LoVo (cell line): ENCODE data around the gene GRIK4.

Experiments
- DNase-seq: peaks from one replicate; pipeline ENCODE4 v3.0.0-alpha.2; 2016; ENCODE audit warnings: low spot score

The GRIK4 gene

DNA sequence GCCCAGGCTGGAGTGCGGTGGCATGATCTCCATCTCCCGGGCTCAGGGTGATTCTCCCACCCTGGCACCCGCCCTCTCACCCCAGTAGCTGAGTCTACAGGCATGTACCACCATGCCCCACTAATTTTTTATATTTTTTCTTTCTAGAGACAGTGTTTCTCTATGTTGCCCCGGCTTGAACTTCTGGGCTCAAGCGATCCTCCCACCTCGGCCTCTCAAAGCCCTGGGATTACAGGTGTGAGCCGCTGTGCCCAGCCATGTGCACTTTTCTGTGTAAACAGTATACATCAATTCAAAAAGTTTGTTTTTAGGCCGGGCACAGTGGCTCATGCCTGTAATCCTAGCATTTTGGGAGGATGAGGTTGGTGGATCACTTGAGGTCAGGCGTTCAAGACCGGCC is 14.7 kb downstream of the GRIK4 start:
- DNase-seq, result no peak

DNA sequence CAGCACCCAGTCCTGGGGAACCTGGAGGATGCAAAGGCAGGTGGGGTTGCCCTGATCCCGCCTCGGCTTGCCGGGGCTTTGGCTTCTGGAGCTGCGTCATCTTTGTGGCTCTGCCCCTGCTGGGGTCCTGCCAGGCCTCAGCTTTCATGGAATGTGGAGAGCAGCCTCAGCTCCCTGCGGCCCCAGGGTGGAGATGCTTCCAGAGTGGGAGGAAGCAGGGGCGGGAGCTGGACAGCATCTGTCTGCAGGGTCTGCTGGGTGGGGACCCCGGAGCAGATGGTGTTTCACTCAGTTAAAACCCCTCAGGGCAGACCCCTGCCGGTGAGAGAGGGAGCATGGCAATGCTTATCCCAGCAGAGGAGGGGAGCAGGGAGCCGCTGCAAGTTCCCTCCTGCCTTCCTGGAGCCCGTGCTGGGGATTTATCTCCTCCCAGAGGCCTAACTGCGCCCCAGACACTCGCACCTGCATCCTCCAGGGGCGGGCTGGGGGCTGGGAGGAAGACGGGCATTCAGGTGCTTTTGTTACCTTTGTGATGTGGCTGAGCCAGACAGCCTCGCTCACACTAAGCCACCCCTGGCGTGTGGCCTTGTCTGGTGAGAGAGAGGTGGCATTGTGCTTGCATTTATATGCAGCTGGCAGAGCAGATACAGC is 15.7 kb downstream of the GRIK4 start:
- DNase-seq, result no peak

DNA sequence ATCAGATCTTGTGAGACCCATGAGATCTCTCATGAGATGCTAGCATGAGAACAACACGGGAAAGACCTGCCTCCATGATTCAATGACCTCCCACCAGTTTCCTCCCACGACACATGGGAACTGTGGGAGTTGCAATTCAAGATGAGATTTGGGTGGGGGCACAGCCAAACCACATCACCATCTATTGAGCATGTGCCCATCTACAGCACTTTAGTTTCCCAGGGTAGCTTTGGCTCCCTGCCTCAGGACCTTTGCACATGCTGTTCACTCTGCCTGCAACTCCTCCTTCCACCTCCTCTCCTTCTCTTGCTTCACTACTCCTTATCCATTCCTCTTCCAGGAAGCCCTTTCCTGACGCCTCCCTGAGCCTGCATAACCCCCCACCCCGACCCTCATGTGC is 17.2 kb downstream of the GRIK4 start:
- DNase-seq, result no peak

DNA sequence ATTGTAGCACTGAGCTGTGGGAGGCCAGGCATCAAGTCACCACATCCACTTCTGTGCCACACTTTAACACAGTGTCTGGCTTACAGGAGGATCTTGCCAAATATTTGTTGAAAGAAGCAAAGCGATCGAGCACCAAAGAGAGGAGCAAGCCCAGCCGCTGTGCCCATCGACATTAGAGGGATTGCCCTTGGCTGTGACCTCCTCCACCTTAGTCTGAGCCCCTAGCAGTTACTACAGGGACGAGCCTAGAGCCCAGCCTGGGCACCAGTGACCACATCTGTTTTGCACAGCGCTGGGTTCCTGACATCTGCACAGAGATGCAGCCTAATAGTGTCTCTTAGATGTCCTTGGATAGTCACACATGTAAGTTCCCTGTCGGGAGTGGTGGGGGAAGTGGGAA is 17.7 kb downstream of the GRIK4 start:
- DNase-seq, result no peak

DNA sequence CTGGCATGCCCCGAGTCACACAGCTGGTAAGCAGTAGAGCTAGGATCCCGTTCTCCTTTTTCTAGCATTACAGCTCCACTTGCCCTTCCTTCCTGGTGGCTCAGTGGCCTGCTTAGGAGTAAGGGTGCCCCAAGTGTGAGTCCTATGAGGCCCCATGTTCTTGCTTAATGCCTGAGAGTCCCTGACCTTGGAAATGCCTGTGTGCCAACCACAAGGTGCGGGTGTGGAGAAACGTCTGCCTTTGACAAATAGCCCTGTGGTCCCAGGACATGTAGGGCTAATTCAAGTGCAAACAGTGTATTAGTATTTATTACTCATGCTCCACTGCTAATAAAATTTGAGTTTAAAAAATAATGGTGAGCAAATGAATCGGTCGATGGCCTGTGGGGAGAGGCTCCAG is 18.4 kb downstream of the GRIK4 start:
- DNase-seq, result no peak

DNA sequence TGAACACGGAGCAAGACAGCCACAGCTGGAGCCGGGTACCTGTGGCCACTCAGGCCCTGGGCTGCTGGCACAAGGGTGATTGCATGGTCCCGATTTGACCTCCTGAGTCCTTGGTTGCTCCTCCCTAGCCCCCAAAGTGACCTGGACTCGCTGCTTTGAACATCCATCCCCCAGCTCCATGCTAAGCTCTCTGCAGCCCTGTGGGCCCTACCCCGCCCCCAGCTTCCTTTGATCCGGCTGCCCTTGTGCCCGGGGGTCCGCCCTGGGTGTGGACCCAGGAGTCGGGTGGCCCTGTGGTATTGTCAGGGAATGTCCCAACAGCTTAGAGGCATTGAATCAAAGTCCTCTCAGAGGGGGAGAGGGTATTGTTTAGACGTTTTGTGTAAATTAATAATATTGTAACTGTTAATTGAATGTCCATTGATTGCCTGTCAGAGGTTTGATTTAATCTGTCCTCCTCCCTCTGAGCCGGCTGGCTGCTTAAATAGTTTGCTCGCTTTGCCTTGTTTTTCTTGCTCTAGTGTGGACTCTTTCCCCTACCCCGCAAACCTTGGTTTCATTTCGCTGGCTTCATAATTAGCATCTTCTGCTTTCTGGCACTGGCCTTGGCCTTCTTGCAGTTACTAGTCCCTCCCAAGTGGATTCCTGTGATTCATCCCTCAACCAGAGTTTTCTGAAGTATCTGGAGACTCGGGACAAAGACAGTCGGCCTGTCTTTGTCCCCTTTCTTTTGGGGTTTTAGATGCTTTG is 20.7 kb downstream of the GRIK4 start:
- no peak for DNase-seq

DNA sequence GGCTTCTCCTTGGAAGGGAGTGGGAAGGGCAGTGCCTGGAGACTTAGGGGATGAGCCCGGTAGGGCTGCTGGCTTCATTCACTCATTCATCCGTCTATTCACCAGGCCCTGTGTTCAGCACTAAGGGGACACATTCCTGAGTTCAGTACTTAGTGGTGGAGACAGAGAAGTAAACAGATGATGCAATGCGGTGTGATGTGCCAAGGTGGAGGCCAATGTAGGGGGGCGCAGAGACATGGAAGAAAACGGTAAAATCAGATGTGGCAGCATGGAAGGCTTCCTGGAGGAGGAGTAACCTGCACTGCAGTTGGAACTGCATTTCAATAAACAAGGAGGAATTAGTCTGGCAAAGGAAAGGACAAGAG is 21.3 kb downstream of the GRIK4 start:
- DNase-seq, result no peak

DNA sequence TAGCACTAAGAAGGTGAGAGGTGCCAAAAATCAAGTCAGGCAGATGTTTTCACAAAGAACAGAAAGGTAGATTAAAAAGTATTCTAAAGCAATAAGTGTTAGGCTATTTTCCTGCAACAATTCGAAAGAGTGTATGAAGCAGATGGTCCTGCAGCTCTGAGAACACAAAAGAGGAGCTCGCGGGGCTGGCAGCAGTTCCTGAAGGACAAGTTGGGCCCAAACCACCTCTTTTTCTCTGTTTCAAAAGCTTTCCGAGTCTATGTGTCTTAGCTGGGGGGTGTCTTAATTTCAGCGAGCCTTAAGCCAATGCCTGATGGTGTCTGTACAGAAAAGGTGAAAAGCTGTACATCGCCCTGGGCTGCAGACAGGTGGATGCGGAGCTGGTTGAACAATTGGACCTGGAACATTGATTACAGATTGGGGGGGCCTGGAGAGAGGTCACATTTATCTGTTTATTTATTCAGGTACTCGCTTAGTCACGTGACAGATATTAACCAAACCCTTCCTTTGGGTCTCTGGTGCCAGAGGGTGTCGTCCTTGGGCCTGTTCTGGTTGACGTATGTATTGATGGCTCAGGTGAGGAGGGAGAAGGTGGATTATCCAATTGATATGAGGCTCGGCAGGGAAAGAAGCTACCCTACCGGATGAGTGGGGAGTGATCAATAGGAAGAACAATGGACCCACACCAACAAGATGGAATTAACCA is 24.7 kb downstream of the GRIK4 start:
- no peak for DNase-seq

DNA sequence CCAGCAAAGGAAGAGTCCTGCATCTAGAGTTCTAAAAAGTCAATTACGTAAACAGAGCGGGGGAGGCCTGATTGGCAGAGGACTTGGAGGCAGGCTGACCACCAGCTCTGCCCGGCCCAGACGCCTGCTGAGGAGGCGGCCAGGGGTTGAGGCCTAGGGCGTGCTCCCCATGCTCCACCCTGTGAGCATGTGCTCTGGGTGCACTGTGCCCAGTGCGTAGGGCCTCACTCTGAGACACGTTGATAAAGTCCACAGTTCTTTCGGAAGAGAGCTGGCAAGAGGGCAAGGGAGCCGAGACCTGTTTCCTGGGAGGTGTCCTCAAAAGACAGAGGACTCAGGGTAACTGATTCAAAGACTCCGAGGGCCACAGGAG is 25.2 kb downstream of the GRIK4 start:
- DNase-seq, result no peak

DNA sequence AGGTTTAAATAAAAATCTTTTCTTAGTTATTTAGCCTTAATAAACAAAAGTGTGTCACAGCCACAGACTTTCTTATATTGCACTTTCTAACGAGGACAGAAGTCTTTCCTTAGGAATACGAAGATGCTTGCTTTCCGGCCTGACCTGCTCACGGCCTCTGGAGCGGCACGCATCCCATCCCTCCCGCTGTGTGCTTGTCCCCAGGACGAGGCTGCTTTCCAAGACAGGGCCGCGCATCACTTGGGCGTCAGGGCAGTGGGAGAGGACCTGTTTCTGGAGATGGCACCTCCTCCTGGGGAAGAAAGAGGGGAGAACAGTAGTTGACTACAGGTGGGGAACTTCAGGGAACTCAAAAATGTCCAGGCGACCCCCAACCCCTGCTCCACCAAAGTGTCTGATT is 26.4 kb downstream of the GRIK4 start:
- DNase-seq, result no peak

DNA sequence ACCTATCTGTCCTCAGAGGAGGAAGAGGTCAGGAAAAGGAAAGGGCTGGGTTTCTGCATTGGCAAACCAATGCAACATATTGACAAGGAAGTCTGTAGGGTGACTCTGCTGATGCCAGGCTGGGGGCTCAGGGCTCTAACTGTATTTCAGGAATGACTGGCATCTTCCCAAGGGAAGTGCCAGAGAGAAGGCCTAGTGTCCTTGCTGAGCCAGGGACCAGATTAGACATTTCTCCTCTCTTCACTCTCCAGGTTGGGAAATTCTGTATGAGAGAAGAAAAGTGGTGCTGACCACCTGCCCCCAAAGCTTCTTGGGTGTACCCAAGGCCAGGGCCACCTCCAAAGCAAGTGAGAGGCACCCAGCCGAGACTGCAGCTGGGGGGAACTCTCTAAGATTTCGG is 27.2 kb downstream of the GRIK4 start:
- no peak for DNase-seq

DNA sequence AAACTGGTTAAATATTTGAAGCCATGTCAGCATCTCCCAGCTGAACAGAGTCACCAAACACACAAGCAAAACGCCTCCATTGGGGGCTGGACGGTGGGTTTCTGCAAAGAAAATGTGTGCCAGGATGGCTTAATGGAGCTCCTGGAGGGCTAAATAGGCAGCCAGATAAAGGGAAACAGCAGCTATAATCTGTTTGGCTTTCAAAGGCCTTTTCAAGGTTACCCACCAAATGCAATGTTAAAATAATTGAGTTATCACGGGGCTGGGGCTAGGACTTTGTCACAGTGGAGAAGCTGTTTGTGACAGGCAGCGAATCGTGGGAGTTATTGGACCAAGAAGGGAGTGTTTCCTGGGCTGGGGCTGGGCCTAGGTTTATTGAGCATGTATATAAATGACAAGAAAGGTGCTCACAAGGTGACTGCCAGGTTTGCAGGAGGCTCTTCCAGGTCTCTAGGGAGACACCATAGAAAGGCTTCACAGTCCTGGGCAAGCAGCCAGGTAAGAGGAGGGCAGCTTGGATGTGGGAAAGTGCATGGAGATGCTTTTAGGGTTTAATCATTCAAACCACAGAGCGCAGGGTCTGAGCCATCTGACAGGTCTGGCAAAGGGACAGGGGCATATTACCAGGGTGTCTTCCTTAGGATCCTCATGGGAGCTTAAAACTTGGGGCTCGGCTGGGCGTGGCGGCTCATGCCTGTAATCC is 28.3 kb downstream of the GRIK4 start:
- DNase-seq, result peak; percentile 56

DNA sequence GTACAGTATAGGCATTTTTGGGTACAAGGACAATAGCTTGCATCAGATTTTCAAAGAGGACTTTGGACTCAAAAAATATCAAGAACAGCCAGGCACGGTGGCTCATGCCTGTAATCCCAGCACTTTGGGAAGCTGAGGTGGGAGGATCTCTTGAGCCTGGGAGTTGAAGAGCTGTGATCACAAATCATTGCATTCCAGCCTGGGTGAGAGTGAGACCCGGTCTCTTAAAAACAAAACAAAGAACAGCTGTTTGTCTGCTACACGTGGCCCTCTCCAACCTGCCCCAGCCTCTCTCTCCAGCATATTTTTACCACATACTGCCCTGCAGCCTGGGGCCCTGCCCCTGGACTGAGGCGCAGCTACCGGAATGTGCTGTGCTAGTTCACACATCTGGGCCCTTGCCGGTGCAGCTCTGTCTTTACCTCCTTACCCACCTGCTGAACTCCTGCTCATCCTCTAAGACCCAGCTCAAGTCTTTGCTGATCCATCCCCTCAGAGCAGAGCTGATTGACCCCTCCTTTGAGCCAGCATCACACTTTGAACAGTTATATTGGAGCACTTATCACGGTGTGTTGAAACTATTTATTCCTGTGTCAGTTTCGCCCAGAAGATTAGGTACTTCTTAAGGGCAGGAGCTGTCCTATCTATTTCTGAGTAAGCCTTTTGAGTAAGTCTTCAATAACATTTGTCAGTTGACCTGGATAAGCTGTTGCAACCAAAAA is 29.4 kb downstream of the GRIK4 start:
- no peak for DNase-seq

DNA sequence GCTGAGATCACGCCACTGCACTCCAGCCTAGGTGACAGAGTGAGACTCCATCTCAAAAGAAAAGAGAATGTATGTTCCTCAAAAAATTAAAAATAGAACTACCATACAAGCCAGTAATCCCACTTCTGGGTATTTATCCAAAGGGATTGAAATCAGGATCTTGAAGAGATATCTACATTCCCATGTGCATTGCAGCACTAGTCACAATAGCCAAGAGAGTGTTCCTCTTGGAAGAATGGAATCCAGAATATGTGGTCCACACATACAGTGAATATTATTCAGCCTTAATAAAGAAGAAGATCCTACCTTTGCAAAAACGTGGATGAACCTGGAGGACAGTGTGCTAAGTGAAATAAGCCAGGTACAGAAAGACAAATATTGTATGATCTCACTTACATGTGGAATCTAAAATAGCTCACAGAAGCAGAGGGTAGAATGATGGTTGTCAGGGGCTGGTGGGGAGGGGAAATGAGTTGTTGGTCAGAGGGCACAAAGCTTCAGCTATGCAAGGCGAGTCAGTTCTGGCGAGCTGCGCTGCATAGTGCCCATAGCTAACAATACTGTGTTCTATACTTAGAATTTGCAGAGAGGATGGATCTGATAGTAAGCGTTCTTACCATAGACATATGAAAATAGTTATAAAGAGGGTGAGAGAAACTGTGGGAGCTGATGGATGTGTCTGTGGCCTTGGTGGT is 32.1 kb downstream of the GRIK4 start:
- no peak for DNase-seq

DNA sequence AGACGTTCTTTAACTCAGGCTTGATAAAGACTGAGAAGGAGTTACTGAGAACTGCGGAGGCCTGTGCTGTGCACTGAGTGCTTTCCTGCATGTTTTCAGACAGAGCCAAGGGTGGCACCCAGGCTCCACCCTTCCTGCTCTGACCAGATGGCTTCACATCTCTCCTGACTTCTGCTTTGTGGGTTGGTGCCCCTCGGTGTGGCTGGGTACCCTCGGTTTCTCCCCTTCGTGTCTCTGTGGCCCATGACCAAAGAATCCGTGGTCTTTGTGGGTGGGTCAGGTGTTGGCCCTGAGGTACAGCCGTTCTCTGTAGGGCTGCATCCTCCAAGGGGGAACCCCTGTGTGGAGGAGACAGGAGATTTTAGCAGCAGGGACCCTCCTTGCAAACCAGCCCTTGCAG is 34.3 kb downstream of the GRIK4 start:
- DNase-seq, result no peak

DNA sequence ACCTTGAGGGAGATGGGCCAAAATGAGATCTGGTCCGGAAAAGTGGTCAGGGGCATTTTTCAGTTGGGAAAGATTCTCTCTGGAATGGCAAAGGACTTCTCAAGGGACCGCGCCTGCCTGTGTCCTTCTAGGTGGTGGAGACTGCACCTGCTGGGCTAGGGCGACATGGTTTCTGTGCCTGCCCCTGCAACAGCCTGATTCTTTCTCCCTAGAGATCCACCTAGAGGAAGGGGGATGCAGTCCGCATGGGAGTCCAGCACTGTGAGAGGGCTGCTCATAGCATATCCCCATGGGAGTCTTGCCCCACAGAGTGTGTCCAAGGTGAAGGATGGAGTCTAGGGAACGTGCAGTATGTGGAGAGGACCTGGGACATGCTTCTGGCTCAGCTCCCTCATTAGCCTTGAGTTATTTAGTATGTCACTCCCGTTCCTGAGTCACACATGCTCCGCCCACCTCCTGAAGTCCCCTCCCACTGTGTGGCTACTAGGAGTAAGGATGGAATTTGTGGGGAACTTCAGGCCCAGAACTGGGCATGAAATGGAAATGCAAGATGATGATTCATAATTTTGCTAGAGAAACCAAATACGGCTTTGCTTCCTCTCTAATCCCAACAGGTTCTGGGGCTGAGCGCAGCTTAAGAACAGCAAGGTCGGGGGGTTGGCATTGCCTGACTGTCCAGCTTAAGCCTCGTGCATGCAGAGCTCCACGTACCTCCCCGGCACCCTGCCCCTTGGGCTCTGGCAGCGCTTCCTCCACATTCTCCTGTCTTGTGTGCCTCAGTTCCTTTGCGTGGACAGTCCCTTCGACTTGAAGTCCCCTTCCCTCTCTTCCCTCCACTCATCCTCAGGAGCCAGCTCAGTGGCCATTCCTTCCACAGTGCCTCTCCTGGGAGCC is 35.0 kb downstream of the GRIK4 start:
- peak; percentile 80 for DNase-seq

DNA sequence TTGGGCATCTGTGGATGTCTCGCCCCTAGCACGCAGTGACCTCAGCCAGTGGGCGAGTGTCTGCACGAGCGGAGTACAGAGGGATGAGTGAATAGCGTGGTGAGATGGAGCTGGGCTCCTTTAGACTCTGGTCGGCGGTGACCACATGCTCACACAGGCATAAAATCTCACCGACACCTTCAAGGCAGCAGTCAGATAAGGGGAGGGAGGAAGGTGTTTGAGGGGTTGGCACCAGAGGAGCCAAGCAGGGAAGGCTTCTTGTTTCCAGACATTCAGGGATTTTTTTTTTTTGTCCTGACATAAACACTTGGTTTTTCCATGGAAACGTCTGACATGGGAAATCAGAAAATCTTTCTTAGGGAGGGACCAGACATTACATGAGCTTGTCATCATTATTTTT is 35.8 kb downstream of the GRIK4 start:
- no peak for DNase-seq

DNA sequence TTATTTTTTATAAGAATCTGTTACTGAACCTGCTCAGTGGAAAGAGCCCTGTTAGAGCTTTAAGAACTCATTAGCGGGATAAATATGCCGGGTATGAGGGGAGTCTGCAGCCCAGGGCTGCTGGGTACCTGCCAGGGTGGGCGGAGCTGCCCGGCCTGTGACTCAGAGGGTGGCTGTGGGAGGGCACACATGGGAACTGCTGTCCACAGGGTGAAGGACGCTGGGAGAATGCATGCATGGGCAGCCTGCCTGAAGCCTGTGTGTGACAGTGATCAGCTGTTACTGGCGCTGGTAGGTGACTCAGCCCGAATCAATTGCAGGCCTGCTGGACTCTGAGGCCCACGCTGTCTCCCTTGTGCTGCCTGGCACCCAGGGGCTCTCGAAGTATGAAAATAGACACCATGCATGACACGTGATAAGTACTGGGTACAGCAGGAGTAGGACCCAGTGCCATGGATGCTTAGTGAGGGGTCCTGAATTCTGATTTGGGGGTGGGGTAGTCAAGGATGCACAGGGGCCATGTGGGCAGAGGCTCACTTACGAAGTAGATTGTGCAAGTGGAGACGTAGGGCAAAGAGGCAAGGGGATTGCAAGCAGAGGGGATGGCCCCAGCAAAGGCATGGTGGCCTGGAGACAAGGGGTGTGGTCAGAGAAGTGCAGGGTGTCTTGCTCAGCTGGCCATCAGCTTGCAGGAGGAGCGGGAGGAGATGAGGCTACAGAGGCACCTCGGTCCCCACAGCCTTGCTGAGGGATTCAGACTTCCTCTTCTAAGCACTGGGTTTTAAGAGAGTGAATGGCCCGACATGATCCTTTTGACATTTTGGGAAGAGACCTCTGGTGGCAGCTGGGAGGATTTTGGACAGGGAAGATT is 36.5 kb downstream of the GRIK4 start:
- DNase-seq, result peak; percentile 74

DNA sequence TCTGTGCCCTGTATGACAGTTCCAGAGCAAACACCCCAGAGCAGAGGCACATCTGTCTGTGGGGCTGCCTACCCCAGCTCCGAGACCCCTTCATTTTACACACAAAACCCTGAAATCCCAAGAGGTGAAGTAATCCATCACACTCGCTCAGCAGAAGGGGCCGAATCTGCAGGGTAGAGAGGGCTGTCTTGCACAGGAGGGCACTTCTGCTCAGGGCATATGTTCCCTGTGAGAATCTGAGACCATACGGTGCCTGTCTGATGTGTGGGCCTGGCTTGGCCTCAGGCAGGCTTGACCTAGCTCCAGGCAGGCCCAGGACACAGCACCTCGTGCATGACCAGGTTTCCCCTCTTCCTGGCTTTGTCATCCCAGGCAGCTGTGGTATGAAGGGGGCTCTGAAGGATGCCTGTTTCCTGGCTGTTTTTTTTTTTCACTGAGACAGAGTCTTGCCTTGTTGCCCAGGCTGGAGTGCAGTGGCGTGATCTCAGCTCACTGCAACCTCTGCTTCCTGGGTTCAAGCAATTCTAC is 37.2 kb downstream of the GRIK4 start:
- no peak for DNase-seq
